Measurements from ENCODE around the gene TLE4. TPM values are rescaled to one million over a fixed set of nuclear protein-coding genes. Genes with fewer than 3 reads are reported as not detected.

The TLE4 gene
- total and polyA plus RNA-seq, 2 of the 13 experiments (the other 11 are each of a cell fraction or from before 2014, with no cell fraction given) = 2.0 to 2.3 TPM

GRCh38 chr9:79687131-79687447 is 115.3 kb downstream of the TLE4 start:
- ChIA-PET POLR2A (no interaction called here), CTCF (ENCODE audit: low intra/inter-chr PET ratio, low total read pairs) (no interaction called here)
- in situ Hi-C loops (cut with HindIII; ENCODE audit: extremely low pct_ligation_motif_present, low pct_unique_long_range_greater_than_20kb) (no loop called here), intact Hi-C loops (cut with micrococcal nuclease; ENCODE audit: unreplicated experiment) (loop anchor here (5.0 kb wide), 1 partner anchor 1120 kb away; no protein-coding TSS in a partner anchor)
- WGBS (ENCODE audit: low lambda C conversion rate) = 50% methylated on average over 8 of the region's 8 CpGs
- Histone ChIP-seq H3K9ac (ENCODE audit: insufficient read depth, low read depth, low read length) (no peak overlapping the region), H3K36me3 (replicated peaks in 1 of 2; ENCODE audit: control insufficient read depth in 1 of 2, insufficient read depth in 2 of 2, low read length in 2 of 2) (no peaks in the 10 kb centered on the region), H3K27ac (ENCODE audit: extremely low read length, insufficient read depth, low read length) (no peak overlapping the region), H3K79me2 (ENCODE audit: insufficient read depth, low read length) (no peaks in the 10 kb centered on the region), H2AFZ (ENCODE audit: low read length) (no peak overlapping the region), H3K4me1 (ENCODE audit: insufficient read depth, low read length) (no peaks in the 10 kb centered on the region), H3K4me3 (replicated peaks in 1 of 3; ENCODE audit: insufficient read depth in 1 of 3, low read depth in 2 of 3, low read length in 3 of 3) (no peak overlapping the region), H3K4me2 (ENCODE audit: low read depth, low read length) (no peak overlapping the region), H3K27me3 (ENCODE audit: control insufficient read depth in 1 of 2, insufficient read depth in 2 of 2, low read length in 2 of 2) (no peaks in the 10 kb centered on the region), H4K20me1 (ENCODE audit: insufficient read depth, low read length) (no peaks in the 10 kb centered on the region), H3K9me3 (ENCODE audit: low read length) (peaks cover 45% of the 10 kb centered on the region)
- TF ChIP-seq ZNF552 (CRISPR knock-in tag; IDR thresholded peaks at IDR 0.05; ENCODE audit: borderline replicate concordance) (no peak), ZNF597 (CRISPR knock-in tag; IDR thresholded peaks at IDR 0.05) (no peak), ZNF891 (CRISPR knock-in tag; IDR thresholded peaks at IDR 0.05) (no peak)
- no peak for ATAC-seq
- DNase-seq (ENCODE audit: low spot score) = no peak
- no TSS peak for BruUV-seq (replicated peaks)
- FAIRE-seq = no peak

DNA sequence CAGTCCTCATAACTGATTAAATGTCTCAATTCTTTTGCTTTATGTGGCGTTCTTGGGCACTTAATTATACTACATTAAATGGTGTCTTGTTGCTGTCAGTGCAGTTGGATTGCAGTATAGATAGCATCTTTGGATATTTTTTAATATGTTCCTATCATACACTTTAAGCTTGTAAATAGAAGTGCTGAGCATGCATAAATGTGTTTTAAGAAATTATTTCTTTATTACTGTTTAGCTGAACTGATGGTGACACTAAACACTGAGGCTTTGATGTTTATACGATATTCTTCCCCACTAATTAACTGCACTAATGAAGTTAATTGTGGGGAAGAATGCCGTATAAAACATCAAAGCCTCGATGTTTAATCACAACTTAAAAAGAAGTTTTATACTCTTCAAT is 116.6 kb downstream of the TLE4 start:
- intact Hi-C loops (cut with micrococcal nuclease; ENCODE audit: unreplicated experiment) (loop anchor here (5.0 kb wide), 1 partner anchor 1121 kb away; no protein-coding TSS in a partner anchor), in situ Hi-C loops (cut with HindIII; ENCODE audit: extremely low pct_ligation_motif_present, low pct_unique_long_range_greater_than_20kb) (no loop called here)
- ChIA-PET CTCF (ENCODE audit: low intra/inter-chr PET ratio, low total read pairs) (no interaction called here), POLR2A (no interaction called here)
- H3K4me3 ChIP-seq (replicated peaks in 1 of 3; ENCODE audit: insufficient read depth in 1 of 3, low read depth in 2 of 3, low read length in 3 of 3) = no peak overlapping the region
- no peaks in the 10 kb centered on the region for H3K36me3 ChIP-seq (replicated peaks in 1 of 2; ENCODE audit: control insufficient read depth in 1 of 2, insufficient read depth in 2 of 2, low read length in 2 of 2)
- 51% methylated on average over 4 of the region's 4 CpGs for WGBS (ENCODE audit: low lambda C conversion rate)
- no peak overlapping the region for H3K9ac ChIP-seq (ENCODE audit: insufficient read depth, low read depth, low read length)
- ATAC-seq = no peak
- no peaks in the 10 kb centered on the region for H3K4me1 ChIP-seq (ENCODE audit: insufficient read depth, low read length)
- H4K20me1 ChIP-seq (ENCODE audit: insufficient read depth, low read length) = no peaks in the 10 kb centered on the region
- FAIRE-seq = no peak
- DNase-seq (ENCODE audit: low spot score) = no peak
- H3K79me2 ChIP-seq (ENCODE audit: insufficient read depth, low read length) = no peaks in the 10 kb centered on the region
- H3K27ac ChIP-seq (ENCODE audit: extremely low read length, insufficient read depth, low read length) = no peak overlapping the region
- peaks cover 45% of the 10 kb centered on the region for H3K9me3 ChIP-seq (ENCODE audit: low read length)
- no TSS peak for BruUV-seq (replicated peaks)
- TF ChIP-seq MAFK (conservative IDR thresholded peaks at IDR 0.05 in 1 of 2, IDR thresholded peaks at IDR 0.05 in 1 of 2; ENCODE audit: low read length in 2 of 2) (peak; percentile 69 to 85; a peak in 3 of 4 replicates), MAFF (IDR thresholded peaks at IDR 0.05; ENCODE audit: low read depth, low read length) (peak; percentile 65), ZNF709 (CRISPR knock-in tag; IDR thresholded peaks at IDR 0.05) (no peak)
- H3K4me2 ChIP-seq (ENCODE audit: low read depth, low read length) = no peak overlapping the region
- H2AFZ ChIP-seq (ENCODE audit: low read length) = no peak overlapping the region
- H3K27me3 ChIP-seq (ENCODE audit: control insufficient read depth in 1 of 2, insufficient read depth in 2 of 2, low read length in 2 of 2) = no peaks in the 10 kb centered on the region

All from HepG2 (cell line).